ENCODE results near the gene OVCA2.

Gene OVCA2

GRCh38 chr17:2041561-2042389, at the start of gene OVCA2:
TSS of gene OVCA2 (plus strand) at chr17:2042022. CDS start at chr17:2042048, 26 bp downstream.
- Histone ChIP-seq H3K4me1 (ENCODE audit: control insufficient read depth, insufficient read depth, low read length) (0 out of 2 replicates have a peak, but pooled peaks cover 3% of the 10 kb centered on the region), H3K4me3 (ENCODE audit: low read depth, low read length) (peak within 1 kb of the TSS; percentile 90), H3K27ac (ENCODE audit: low read depth, low read length) (peak within 1 kb of the TSS; percentile 84), H3K36me3 (ENCODE audit: control insufficient read depth, insufficient read depth, low read length) (peaks cover 13% of the 10 kb centered on the region), H3K9ac (ENCODE audit: low read depth, low read length) (peak within 1 kb of the TSS; percentile 87), H3K9me3 (ENCODE audit: control insufficient read depth, insufficient read depth, low read length) (no peaks in the 10 kb centered on the region), H3K27me3 (ENCODE audit: control insufficient read depth, insufficient read depth, low read length) (peaks cover 6% of the 10 kb centered on the region; the same call in 1 of the 2 replicates)

DNA sequence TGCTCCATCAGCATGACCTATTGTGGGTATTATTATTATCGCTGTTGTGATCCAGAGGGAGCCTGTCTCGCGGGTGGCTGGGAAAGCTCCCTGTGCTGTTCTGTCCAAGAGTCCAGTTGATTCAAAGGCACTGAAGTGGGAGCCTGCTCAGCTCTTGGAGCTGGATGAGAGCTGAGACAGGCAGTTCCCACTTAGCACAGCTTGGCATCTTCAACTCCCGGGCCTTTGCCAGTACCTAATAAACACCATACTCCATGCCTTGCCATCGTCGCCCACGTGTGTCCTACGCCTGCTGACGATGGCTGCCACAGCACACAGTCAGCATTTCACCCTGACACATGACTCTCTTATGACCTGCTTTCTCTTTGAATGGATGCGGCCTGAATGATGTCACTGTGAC, 49.3 kb upstream of the OVCA2 start:
- Histone ChIP-seq H3K9me3 (ENCODE audit: control insufficient read depth, insufficient read depth, low read length) (no peaks in the 10 kb centered on the region), H3K36me3 (ENCODE audit: control insufficient read depth, insufficient read depth, low read length) (no peaks in the 10 kb centered on the region), H3K4me3 (ENCODE audit: low read depth, low read length) (no peak overlapping the region), H3K4me1 (ENCODE audit: control insufficient read depth, insufficient read depth, low read length) (peaks cover 7% of the 10 kb centered on the region), H3K9ac (ENCODE audit: low read depth, low read length) (no peak overlapping the region), H3K27ac (ENCODE audit: low read depth, low read length) (no peak overlapping the region), H3K27me3 (ENCODE audit: control insufficient read depth, insufficient read depth, low read length) (peaks cover 21% of the 10 kb centered on the region)

DNA sequence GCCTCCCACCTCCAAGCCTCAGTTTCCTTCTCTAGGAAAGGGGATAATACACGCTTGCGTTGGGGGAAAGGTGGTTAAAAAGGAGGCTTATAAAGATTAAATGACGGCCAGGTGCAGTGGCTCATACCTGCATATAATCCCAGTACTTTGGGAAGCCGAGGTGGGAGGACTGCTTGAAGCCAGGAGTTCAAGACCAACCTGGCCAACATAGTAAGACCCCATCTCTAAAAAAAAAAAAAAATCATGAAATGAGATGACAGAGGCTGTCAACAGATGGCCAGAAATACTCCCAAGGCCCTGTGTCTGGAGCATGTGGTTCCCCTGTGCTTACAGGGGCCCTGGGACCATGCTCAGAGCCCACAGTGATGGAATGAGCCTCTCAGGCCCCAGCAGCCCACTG, 47.1 kb upstream of the OVCA2 start:
- Histone ChIP-seq H3K27me3 (ENCODE audit: control insufficient read depth, insufficient read depth, low read length) (peaks cover 42% of the 10 kb centered on the region), H3K27ac (ENCODE audit: low read depth, low read length) (no peak overlapping the region), H3K4me3 (ENCODE audit: low read depth, low read length) (no peak overlapping the region), H3K36me3 (ENCODE audit: control insufficient read depth, insufficient read depth, low read length) (no peaks in the 10 kb centered on the region), H3K4me1 (ENCODE audit: control insufficient read depth, insufficient read depth, low read length) (peaks cover 7% of the 10 kb centered on the region), H3K9ac (ENCODE audit: low read depth, low read length) (no peak overlapping the region), H3K9me3 (ENCODE audit: control insufficient read depth, insufficient read depth, low read length) (no peaks in the 10 kb centered on the region)

DNA sequence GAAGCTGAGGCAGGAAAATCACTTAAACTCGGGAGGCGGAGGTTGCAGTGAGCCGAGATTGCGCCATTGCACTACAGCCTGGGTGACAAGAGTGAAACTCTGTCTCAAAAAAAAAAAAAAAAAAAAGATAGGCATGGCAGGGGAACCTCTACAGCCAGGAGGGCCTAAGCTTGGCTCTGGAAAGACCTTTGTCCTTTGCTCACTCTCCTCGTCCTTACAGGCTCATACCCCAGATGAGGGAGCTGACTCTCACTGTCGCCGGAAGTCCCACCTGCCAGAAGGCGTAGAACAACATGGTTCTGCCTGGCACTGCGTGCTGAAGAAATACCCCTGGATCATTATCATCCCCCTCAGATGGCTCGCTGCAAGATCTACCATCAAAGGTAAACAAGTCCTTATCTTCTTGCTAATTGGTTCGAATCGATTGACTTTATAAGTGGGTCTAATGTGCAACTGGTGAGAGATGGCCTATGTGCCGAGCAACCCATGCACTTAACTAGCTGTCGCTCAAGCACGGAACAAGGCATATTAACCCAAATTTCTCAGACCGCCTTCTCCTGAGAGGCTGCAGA, 46.4 kb upstream of the OVCA2 start:
- Histone ChIP-seq H3K4me3 (ENCODE audit: low read depth, low read length) (no peak overlapping the region), H3K4me1 (ENCODE audit: control insufficient read depth, insufficient read depth, low read length) (peaks cover 11% of the 10 kb centered on the region), H3K9me3 (ENCODE audit: control insufficient read depth, insufficient read depth, low read length) (no peaks in the 10 kb centered on the region), H3K9ac (ENCODE audit: low read depth, low read length) (no peak overlapping the region), H3K36me3 (ENCODE audit: control insufficient read depth, insufficient read depth, low read length) (no peaks in the 10 kb centered on the region), H3K27ac (ENCODE audit: low read depth, low read length) (no peak overlapping the region), H3K27me3 (ENCODE audit: control insufficient read depth, insufficient read depth, low read length) (peaks cover 47% of the 10 kb centered on the region)

GRCh38 chr17:1995907-1996799, 45.7 kb upstream of the OVCA2 start:
- Histone ChIP-seq H3K9ac (ENCODE audit: low read depth, low read length) (no peak overlapping the region), H3K4me3 (ENCODE audit: low read depth, low read length) (no peak overlapping the region), H3K27me3 (ENCODE audit: control insufficient read depth, insufficient read depth, low read length) (peaks cover 47% of the 10 kb centered on the region), H3K27ac (ENCODE audit: low read depth, low read length) (no peak overlapping the region), H3K36me3 (ENCODE audit: control insufficient read depth, insufficient read depth, low read length) (no peaks in the 10 kb centered on the region), H3K9me3 (ENCODE audit: control insufficient read depth, insufficient read depth, low read length) (no peaks in the 10 kb centered on the region), H3K4me1 (ENCODE audit: control insufficient read depth, insufficient read depth, low read length) (peaks cover 11% of the 10 kb centered on the region)

DNA sequence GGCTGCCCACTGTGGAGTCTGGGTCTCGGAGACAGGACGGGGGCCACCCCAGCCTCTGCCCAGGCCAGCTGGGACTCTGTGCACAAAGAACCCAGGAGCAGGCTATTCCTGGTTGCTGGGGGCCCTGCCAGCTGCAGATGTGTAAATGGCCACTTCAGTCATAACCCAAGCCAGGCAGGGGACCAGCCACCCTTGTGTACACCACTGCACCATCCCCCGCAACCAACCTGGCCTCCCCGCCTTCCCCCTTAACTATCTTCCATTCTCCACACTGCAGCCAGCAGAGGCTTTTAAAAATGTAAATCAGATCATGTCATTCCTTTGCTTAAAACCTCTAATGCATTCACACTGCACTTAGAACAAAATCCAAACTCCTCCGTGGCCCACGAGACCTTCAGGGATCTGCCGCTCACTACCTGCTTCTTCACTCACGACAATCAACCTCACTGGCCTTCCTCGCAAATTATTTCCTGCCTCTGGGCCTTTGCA, 45.0 kb upstream of the OVCA2 start:
- no peak overlapping the region for H3K27ac ChIP-seq (ENCODE audit: low read depth, low read length)
- peaks cover 11% of the 10 kb centered on the region for H3K4me1 ChIP-seq (ENCODE audit: control insufficient read depth, insufficient read depth, low read length)

DNA sequence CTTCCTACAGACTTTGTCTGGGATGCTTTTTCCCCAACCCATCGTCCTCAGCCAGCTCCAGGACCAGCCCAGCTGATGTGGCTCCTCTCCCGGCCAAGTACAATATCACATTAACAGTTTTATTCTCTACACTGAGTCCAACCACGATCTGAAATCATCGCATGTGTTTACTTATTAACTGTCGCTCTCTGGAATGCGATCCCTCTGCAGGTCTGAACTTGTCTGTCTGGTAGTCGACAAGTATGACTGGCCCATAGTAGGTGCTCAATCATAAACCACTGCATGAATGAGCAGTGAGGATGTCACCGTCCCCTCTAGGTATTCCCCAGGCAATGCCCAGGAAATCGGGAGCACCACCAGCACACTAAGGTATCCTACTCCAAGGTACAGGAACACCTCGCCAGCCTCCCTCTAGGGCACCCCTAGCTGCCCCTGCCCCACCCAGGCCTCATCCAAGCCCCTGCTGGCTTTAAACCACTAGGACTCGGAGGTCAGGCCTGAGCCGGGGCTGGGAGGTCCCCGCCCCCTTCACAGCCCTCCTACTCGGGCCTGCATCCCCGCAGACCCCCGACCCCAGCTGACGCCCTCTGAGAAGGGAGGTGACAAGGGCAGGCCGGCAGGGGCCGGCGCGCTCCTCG, 44.4 kb upstream of the OVCA2 start:
- Histone ChIP-seq H3K4me1 (ENCODE audit: control insufficient read depth, insufficient read depth, low read length) (peaks cover 11% of the 10 kb centered on the region), H3K36me3 (ENCODE audit: control insufficient read depth, insufficient read depth, low read length) (no peaks in the 10 kb centered on the region), H3K9me3 (ENCODE audit: control insufficient read depth, insufficient read depth, low read length) (no peaks in the 10 kb centered on the region), H3K4me3 (ENCODE audit: low read depth, low read length) (peak overlapping the region; percentile 10; the same call in 1 of the 2 replicates), H3K27me3 (ENCODE audit: control insufficient read depth, insufficient read depth, low read length) (peaks cover 47% of the 10 kb centered on the region), H3K27ac (ENCODE audit: low read depth, low read length) (no peak overlapping the region), H3K9ac (ENCODE audit: low read depth, low read length) (no peak overlapping the region)

More for the DNA sequence above, 45.0 kb upstream of the OVCA2 start:
- peaks cover 47% of the 10 kb centered on the region for H3K27me3 ChIP-seq (ENCODE audit: control insufficient read depth, insufficient read depth, low read length)
- no peak overlapping the region for H3K9ac ChIP-seq (ENCODE audit: low read depth, low read length)
- H3K36me3 ChIP-seq (ENCODE audit: control insufficient read depth, insufficient read depth, low read length) = no peaks in the 10 kb centered on the region
- no peaks in the 10 kb centered on the region for H3K9me3 ChIP-seq (ENCODE audit: control insufficient read depth, insufficient read depth, low read length)
- H3K4me3 ChIP-seq (ENCODE audit: low read depth, low read length) = no peak overlapping the region

DNA sequence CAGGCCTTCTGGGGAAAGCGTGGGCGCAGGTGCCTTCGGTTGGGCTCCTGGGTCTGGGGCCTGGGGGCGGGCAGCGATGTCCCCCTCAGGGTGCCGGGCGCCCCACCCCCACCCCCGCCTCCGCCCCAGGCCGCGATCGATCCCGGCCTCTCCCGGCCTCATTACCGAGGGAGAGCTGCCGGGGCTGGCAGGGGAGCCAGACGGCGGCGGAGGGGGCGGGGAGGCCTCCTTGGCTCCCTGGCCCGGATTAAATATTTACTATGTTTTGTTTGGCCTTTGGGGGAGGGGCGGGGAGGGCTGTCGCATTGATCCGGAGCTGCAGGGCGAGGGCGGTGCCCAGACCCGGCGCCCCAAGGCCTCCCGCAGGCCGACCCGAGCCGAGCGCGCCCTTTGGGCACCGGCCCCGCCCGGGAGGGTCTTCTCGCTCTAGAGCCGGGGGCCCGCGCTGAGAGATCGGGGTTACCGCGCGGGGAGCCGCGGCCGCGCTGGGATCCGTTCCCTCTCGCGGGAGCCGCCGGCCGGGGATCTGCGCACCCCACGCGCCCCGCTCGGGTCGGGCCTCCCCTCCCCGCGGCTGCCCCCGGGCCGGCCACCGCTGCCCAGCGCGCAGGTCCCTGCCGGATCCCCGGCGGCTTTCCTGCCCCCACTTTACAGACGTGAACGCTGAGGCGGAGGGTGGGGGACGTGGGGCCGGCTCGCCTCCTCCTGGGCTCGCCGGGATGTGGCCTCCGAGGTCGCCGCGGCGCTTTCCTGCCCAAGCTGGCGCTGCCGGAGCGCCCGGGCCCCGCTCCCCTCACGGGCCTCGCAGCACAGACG, 43.7 kb upstream of the OVCA2 start:
- Histone ChIP-seq H3K36me3 (ENCODE audit: control insufficient read depth, insufficient read depth, low read length) (no peaks in the 10 kb centered on the region), H3K4me1 (ENCODE audit: control insufficient read depth, insufficient read depth, low read length) (peaks cover 11% of the 10 kb centered on the region), H3K27ac (ENCODE audit: low read depth, low read length) (no peak overlapping the region), H3K9ac (ENCODE audit: low read depth, low read length) (no peak overlapping the region), H3K9me3 (ENCODE audit: control insufficient read depth, insufficient read depth, low read length) (no peaks in the 10 kb centered on the region), H3K27me3 (ENCODE audit: control insufficient read depth, insufficient read depth, low read length) (peaks cover 47% of the 10 kb centered on the region), H3K4me3 (ENCODE audit: low read depth, low read length) (peak overlapping the region; percentile 55)

DNA sequence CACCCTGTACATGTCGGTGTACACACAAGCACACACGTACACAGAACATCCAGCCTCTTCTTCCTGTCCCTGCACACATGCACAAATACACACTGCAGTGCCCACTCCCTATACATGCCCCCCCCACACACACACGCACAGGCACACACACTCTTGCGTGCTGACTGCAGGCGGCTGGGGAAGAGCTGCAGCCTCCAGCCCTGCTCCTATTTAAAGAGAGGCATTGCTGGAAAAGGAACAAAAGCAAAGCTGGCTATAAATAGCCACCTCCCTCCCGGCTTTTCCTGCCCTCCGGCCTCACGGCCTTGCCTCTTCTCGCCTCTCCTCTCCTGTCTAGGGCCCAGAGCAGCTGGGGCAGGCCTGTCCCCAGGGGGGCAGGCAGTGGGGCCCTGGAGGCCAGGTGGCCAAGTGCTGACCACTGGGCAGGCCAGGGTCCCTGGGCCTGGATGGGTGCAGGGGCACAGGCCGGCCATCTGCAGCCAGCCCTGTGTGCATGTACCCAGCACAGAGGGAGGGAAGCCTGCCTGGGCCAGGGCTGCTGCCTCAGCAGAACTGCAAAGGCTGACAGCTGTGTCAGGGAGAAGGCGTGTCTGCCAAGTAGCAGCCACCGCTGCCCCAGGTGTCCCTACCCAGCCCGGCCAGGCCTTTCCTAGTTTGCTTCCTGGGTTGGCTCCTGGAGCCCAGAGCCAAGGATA, 42.1 kb upstream of the OVCA2 start:
- Histone ChIP-seq H3K27ac (ENCODE audit: low read depth, low read length) (peak overlapping the region; percentile 35), H3K4me1 (ENCODE audit: control insufficient read depth, insufficient read depth, low read length) (peaks cover 11% of the 10 kb centered on the region), H3K9ac (ENCODE audit: low read depth, low read length) (no peak overlapping the region), H3K36me3 (ENCODE audit: control insufficient read depth, insufficient read depth, low read length) (no peaks in the 10 kb centered on the region), H3K4me3 (ENCODE audit: low read depth, low read length) (no peak overlapping the region), H3K9me3 (ENCODE audit: control insufficient read depth, insufficient read depth, low read length) (no peaks in the 10 kb centered on the region), H3K27me3 (ENCODE audit: control insufficient read depth, insufficient read depth, low read length) (peaks cover 47% of the 10 kb centered on the region)

Data from HUES48 (cell line).